Stomach (tissue), 4 donors: Measurements from ENCODE around the gene TTLL12.

Source experiments
- CTCF ChIP-seq, 7 experiments: fragments of 450-650 bp in 4 of 7; fragments of 200-600 bp in 3 of 7; sonication (generic) in 3 of 7; IDR thresholded peaks; one replicate each; pipeline ENCODE4 v1.5.1; 2016 to 2019; ENCODE audit warnings: antibody characterized with exemption in 7 of 7, control low read depth in 2 of 7, mild to moderate bottlenecking in 1 of 7
- EP300 ChIP-seq: sonication (generic); formaldehyde crosslinking; IDR thresholded peaks from one replicate; pipeline ENCODE4 v1.6.1; 2017; ENCODE audit warnings: antibody characterized with exemption
- POLR2A ChIP-seq, 4 donors: fragments of 450-650 bp; IDR thresholded peaks; one replicate each; pipeline ENCODE4 v1.6.1; 2016; ENCODE audit warnings: antibody characterized with exemption in 4 of 4, control low read depth in 2 of 4, mild to moderate bottlenecking in 1 of 4, moderate library complexity in 1 of 4
- POLR2AphosphoS5 ChIP-seq, 3 donors: sonication (generic); formaldehyde crosslinking; IDR thresholded peaks; one replicate each; pipeline ENCODE4 v1.6.1; 2016; ENCODE audit warnings: antibody characterized with exemption in 3 of 3

DNA sequence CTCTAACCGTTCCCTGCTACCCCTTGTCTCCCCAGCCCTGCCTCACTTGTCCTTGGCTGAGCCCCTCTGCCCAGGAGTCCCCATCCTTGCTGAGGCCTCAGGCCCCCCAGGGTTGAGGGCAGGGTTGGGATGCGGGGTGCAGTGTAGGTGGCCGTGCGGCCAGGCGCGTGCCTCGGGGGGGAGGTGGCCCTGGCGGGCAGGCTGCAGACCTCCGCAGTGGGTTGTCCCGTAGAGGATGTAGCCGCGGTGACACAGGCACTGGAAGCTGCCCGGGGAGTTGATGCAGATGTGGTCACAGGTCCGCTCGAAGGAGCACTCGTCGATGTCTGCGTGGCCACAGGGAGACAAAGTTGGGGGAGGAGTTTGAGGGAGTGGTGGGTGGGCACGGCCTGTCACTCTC lies 41.9 kb upstream of the TTLL12 start:
- TF ChIP-seq EP300 (no peak), CTCF (IDR thresholded peaks at IDR 0.05) (no peak), POLR2A (IDR thresholded peaks at IDR 0.05) (no peak), POLR2AphosphoS5 (IDR thresholded peaks at IDR 0.05) (no peak)
